Measurements from ENCODE around the gene LEFTY2.

The LEFTY2 gene

DNA sequence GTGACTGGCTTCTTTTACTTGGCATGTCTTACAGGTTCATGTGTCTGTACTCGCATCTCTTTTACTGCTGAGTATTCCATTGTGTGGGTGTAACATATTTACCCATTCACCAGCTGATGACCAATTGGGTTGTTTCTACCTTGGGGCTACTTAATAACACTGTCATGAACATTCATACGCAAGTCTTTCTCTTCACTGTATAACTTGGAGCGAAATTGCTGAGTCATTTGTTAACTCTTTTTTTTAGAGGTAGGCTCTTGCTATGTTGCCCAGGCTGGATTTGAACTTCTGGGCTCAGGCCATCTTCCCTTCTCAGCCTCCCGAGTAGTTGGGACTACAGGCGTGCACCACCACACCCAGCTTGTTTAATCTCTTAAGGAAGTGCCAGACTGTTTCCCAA is 23.5 kb downstream of the LEFTY2 start:
- no peak overlapping the region for H3K4me3 ChIP-seq (ENCODE audit: low read depth, low read length)
- peaks cover 30% of the 10 kb centered on the region for H3K36me3 ChIP-seq (replicated peaks)
- H3K27ac ChIP-seq = no peak overlapping the region
- no peaks in the 10 kb centered on the region for H3K27me3 ChIP-seq (replicated peaks)
- TF ChIP-seq, protein P1, sequence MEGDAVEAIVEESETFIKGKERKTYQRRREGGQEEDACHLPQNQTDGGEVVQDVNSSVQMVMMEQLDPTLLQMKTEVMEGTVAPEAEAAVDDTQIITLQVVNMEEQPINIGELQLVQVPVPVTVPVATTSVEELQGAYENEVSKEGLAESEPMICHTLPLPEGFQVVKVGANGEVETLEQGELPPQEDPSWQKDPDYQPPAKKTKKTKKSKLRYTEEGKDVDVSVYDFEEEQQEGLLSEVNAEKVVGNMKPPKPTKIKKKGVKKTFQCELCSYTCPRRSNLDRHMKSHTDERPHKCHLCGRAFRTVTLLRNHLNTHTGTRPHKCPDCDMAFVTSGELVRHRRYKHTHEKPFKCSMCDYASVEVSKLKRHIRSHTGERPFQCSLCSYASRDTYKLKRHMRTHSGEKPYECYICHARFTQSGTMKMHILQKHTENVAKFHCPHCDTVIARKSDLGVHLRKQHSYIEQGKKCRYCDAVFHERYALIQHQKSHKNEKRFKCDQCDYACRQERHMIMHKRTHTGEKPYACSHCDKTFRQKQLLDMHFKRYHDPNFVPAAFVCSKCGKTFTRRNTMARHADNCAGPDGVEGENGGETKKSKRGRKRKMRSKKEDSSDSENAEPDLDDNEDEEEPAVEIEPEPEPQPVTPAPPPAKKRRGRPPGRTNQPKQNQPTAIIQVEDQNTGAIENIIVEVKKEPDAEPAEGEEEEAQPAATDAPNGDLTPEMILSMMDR (IDR thresholded peaks at IDR 0.05; ENCODE audit: low read depth, low read length, missing control alignments) = no peak
- DNase-seq = no peak
- in situ Hi-C loops (cut with HindIII; ENCODE audit: low pct_ligation_motif_present, low sequenced_read_pairs) = no loop called here

DNA sequence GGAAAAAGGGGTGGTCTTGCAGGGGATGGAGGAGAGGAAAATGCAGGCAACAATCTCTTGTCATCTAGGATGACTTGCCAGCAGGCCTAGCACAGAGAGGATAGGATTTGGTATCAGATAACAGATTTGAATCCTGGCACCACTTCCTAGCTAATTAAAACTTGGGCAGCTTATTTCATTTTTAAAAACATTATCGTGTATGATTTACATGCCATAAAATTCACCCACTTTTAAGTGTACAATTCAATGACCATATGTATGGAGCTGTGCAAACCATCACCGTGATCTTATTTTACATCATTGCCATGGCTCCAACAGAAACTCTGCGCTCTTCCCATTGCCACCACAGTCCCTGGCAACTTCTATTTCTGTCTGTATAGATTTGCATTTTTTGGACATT is 23.9 kb downstream of the LEFTY2 start:
- Histone ChIP-seq H3K27me3 (replicated peaks) (no peaks in the 10 kb centered on the region), H3K27ac (no peak overlapping the region), H3K36me3 (replicated peaks) (peaks cover 30% of the 10 kb centered on the region), H3K4me3 (ENCODE audit: low read depth, low read length) (no peak overlapping the region)
- no peak for DNase-seq
- TF ChIP-seq, protein P1 (IDR thresholded peaks at IDR 0.05; ENCODE audit: low read depth, low read length, missing control alignments) = no peak
- in situ Hi-C loops (cut with HindIII; ENCODE audit: low pct_ligation_motif_present, low sequenced_read_pairs) = no loop called here

DNA sequence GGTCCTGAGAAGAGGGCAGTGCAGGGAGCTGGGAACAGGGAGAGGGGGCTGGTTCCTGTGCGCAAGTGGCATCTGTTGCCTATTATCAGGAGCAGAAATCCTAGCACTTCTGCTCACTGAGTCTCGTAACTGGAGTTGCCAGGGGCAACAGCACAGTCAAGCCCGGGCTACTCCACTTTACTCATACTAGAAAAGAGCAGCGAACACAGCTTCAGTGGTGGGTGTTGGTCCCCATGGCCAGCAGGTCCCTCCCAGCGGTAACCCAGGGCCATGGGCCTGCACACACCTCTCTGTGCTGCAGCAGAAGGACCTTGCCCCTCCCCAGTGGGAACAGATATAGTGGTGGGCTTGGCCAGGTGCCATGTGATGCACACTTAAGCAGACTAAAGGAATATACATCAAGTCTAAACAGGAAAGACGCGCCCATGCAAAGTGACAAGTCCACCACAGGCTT is 25.5 kb downstream of the LEFTY2 start:
- TF ChIP-seq, protein P1 (IDR thresholded peaks at IDR 0.05; ENCODE audit: low read depth, low read length, missing control alignments) = no peak
- DNase-seq = no peak
- Histone ChIP-seq H3K27ac (no peak overlapping the region), H3K27me3 (replicated peaks) (no peaks in the 10 kb centered on the region), H3K4me3 (ENCODE audit: low read depth, low read length) (no peak overlapping the region), H3K36me3 (replicated peaks) (peaks cover 17% of the 10 kb centered on the region)
- in situ Hi-C loops (cut with HindIII; ENCODE audit: low pct_ligation_motif_present, low sequenced_read_pairs) = no loop called here

DNA sequence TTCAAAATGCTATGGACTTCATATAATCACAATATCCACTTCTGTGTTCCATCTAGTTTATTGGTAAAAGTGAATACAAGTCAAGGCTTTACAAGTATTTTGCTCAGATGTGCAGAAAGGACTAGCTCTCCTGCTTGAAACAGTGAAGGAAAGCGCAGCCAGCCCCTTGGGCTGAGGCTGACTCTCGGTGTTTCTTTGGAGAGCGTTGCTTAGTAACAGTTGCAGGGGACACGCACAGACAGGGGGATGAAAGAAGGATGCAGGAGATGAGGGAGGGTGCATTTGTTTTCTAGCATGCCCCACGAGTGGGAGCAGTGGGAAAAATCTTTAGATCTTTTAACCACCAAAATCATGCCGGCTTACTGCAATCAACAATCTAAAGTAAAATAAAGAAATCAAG is 26.1 kb downstream of the LEFTY2 start:
- no peaks in the 10 kb centered on the region for H3K27me3 ChIP-seq (replicated peaks)
- TF ChIP-seq, protein P1 (IDR thresholded peaks at IDR 0.05; ENCODE audit: low read depth, low read length, missing control alignments) = no peak
- H3K36me3 ChIP-seq (replicated peaks) = peaks cover 15% of the 10 kb centered on the region
- in situ Hi-C loops (cut with HindIII; ENCODE audit: low pct_ligation_motif_present, low sequenced_read_pairs) = no loop called here
- H3K27ac ChIP-seq = no peak overlapping the region
- no peak overlapping the region for H3K4me3 ChIP-seq (ENCODE audit: low read depth, low read length)
- DNase-seq = no peak

DNA sequence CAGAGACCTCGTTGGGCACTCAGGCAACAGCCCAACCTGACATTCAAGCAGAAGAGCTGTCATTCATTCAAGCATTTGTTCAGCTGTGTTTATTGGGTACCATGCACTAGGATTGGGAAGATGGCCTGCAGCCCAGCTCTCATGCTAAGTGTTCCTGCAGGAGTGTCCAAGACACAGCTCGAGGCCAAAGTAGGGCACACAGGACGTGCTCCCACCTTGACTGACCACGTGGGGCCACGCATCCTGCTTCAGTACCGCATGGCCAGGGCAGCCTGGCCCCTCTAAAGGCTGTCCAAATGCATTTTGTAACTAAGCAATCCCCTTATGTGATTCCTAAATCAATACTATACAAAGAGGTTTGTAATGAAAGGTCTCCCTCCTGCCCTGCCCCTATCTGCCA is 26.6 kb downstream of the LEFTY2 start:
- Histone ChIP-seq H3K36me3 (replicated peaks) (peaks cover 15% of the 10 kb centered on the region), H3K4me3 (ENCODE audit: low read depth, low read length) (no peak overlapping the region), H3K27me3 (replicated peaks) (no peaks in the 10 kb centered on the region), H3K27ac (no peak overlapping the region)
- TF ChIP-seq, protein P1 (IDR thresholded peaks at IDR 0.05; ENCODE audit: low read depth, low read length, missing control alignments) = no peak
- DNase-seq = no peak
- in situ Hi-C loops (cut with HindIII; ENCODE audit: low pct_ligation_motif_present, low sequenced_read_pairs) = no loop called here

Data from brain microvascular endothelial cell (primary cell).